ENCODE results near the gene LSM14B.
"Not testable (repeated sequence)": the region's sequence is repeated elsewhere in the genome, so short reads cannot be mapped to it uniquely, and the experiment has no call there.

Gene LSM14B

DNA sequence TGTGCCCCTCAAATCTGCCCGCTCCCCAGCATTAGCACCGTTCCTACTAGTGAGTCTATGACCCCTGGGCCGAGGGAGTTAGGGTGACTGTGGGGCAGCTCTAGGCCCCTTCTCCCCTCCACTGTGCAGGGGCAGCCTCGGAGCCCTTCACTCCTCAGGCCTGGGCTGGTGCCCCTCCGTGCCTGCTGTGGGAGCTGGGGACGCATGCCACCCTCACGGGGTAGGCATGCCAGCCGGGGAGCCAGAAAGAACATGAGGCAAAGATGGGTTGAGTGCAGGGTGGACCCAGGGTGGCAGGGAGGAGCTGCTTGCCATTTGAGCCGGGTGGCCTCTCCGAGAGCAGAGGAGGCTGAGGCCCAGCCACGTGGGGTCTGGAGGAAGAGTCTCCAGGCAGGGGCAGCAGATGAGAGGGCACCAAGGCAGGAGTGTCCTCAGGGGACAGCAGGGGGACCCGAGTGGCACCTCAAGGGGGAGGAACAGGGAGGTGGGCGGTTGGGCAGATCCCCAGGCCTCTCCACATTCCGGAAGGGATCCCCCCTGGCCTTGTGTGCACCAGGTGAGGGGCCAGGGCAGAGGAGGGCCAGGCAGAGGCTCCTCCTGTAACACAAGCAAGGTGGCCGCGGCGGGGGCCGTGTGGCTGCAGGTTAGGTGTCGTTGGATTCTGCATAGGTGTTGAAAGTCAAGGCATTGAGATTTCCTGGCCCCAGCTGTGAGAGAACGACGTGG, 18.6 kb upstream of the LSM14B start:
- ATAC-seq (no peak), DNase-seq (ENCODE audit: low spot score in 2 of 2) (no peak)
- Mint-ChIP-seq H3K27ac (no peak overlapping the region), H3K4me1 (no peaks in the 10 kb centered on the region), H3K9me3 (peaks cover 32% of the 10 kb centered on the region), H3K4me3 (no peak overlapping the region), H3K36me3 (no peaks in the 10 kb centered on the region)

DNA sequence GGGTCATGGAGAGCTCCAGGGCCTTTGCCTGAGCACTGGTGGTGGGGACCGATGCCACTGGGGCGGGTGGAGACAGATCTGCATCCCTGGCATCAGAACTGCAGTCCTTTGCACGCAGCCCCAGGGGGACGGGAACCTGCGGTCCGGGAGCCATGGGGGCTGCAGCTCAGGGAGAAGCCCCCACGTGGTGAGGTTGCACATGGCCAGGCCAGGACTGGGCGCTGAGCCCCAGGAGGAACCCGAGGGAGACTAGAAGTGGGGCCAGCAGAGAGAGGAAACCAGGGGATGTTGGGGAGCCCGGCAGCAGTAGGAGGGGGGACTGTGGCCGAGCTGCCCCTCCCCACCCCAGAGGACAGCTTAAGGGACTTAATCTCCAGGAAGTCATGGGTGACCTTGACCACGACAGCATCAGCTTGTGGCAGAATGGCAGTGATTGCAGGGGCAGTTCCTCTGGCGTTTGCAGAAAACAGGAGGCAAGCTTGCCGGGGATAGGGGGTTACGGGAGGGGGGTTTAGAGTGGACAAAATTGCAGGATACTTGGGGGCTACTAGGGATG, 18.0 kb upstream of the LSM14B start:
- no peak for ATAC-seq
- H3K4me3 Mint-ChIP-seq: no peak overlapping the region
- no peaks in the 10 kb centered on the region for H3K4me1 Mint-ChIP-seq
- no peak for DNase-seq (ENCODE audit: low spot score in 2 of 2)
- peaks cover 35% of the 10 kb centered on the region for H3K9me3 Mint-ChIP-seq
- no peaks in the 10 kb centered on the region for H3K36me3 Mint-ChIP-seq
- no peak overlapping the region for H3K27ac Mint-ChIP-seq

DNA sequence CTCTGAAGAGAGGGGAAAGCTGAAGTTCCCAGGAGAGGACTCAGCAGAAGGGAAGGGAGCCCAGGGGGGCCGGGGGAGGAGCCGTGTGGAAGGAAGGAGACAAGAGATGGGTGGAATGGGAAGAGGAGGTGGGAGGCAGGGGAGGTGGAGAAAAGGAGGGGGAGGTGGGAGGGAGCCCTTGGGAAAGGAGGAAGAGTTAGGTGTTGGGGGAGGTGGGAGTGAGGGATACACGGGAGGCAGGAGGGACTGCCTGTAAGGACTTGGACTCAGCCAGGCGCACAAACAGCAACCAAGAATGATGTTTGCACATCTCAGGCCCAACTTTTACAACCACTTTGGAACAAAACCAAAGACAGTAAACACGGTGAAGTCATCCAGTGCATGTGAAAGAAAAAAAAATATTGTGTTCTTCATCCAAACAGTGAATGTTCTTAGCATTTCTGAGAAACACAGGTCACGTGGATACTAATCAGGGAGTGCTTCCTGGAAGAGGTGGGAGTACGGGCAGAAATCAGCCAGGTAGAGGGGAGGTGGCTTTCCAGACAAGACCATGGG, 17.4 kb upstream of the LSM14B start:
- peaks cover 37% of the 10 kb centered on the region for H3K9me3 Mint-ChIP-seq
- DNase-seq (ENCODE audit: low spot score in 2 of 2) (no peak), ATAC-seq (no peak)
- no peak overlapping the region for H3K27ac Mint-ChIP-seq
- H3K4me1 Mint-ChIP-seq: no peaks in the 10 kb centered on the region
- H3K36me3 Mint-ChIP-seq: no peaks in the 10 kb centered on the region
- H3K4me3 Mint-ChIP-seq: no peak overlapping the region

DNA sequence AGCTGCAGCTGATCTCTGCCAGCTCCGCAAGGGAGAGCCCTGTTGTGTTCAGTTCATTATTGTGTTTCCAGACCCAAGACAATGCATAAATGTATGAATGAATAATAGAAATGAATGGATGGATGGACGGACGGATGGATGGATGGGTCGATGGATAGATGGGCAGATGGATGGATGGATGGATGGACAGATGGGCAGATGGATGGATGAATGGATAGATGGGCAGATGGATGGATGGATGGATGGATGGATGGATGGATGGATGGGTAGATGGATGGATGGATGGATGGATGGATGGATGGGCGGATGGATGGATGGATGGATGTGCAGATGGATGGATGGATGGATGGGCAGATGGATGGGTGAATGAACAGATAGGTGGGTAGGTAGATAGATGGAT, 16.7 kb upstream of the LSM14B start:
- no peak overlapping the region for H3K4me3 Mint-ChIP-seq
- ATAC-seq (no peak), DNase-seq (ENCODE audit: low spot score in 2 of 2) (no peak)
- no peaks in the 10 kb centered on the region for H3K36me3 Mint-ChIP-seq
- no peaks in the 10 kb centered on the region for H3K4me1 Mint-ChIP-seq
- peaks cover 39% of the 10 kb centered on the region for H3K9me3 Mint-ChIP-seq
- no peak overlapping the region for H3K27ac Mint-ChIP-seq

DNA sequence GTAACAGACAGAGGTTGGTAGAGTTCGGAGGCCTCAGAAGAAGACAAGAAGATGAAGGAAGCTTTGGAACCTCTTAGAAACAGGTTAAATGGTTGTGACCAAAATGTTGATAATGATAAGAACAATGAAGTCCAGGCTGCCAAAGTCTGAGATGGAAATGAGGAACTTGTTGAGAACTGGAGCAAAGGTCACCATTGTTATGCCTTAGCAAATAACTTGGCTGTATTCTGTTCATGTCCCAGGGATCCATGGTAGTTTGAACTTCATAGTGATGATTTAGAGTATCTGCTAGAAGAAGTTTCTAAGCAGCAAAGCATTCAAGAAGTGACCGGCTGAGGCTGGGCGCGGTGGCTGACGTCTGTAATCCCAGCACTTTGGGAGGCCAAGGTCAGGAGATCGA, 11.1 kb upstream of the LSM14B start:
- Mint-ChIP-seq H3K4me3 (no peak overlapping the region), H3K36me3 (peaks cover 5% of the 10 kb centered on the region), H3K9me3 (peaks cover 27% of the 10 kb centered on the region), H3K4me1 (no peaks in the 10 kb centered on the region), H3K27ac (no peak overlapping the region)
- DNase-seq (ENCODE audit: low spot score in 2 of 2) (no peak), ATAC-seq (no peak)

DNA sequence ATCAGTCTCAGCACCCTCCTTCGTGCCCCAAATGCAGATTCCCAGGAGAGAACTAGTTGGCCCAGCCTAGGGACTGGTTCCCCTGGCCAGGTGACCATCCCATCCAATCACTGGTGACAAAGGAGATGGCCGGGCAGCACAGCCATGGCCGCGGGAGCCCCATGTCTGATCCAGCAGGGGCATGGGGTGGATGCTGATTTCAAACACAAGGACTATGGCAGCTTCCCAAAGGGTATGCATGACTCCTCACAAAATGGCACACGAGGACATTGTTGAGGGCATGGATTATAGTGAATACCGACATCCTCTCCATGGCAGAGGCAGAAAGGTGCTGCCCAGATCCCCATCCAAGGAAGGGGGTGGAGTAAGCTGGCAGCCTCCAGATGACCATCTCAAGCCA, 9.9 kb upstream of the LSM14B start:
- Mint-ChIP-seq H3K4me3 (no peak overlapping the region), H3K9me3 (peaks cover 23% of the 10 kb centered on the region), H3K36me3 (peaks cover 5% of the 10 kb centered on the region), H3K4me1 (peaks cover 4% of the 10 kb centered on the region), H3K27ac (no peak overlapping the region)
- no peak for DNase-seq (ENCODE audit: low spot score in 2 of 2)
- ATAC-seq: no peak

DNA sequence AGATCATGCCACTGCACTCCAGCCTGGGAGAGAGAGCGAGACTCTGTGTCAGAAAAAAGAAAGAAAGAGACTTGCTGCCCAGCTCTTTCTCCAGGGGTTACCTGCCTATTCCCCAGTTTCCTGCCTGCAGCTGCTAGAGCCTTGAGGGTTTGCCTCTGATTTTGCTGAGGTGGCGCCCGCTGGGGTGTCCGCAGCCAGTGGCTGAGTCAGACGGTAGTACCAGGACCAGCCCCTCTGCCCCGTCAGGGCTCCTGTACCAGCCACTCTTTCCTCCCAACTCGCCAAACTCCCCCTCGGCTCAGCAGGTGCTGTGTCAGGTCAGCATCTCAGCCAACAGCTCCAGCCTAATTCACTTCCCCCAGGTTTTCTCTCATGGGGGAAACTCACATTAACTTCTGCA, 7.4 kb upstream of the LSM14B start:
- ATAC-seq: no peak
- Mint-ChIP-seq H3K36me3 (peaks cover 5% of the 10 kb centered on the region), H3K27ac (no peak overlapping the region), H3K4me1 (peaks cover 24% of the 10 kb centered on the region), H3K9me3 (peaks cover 8% of the 10 kb centered on the region), H3K4me3 (no peak overlapping the region)
- DNase-seq (ENCODE audit: low spot score in 2 of 2): no peak

DNA sequence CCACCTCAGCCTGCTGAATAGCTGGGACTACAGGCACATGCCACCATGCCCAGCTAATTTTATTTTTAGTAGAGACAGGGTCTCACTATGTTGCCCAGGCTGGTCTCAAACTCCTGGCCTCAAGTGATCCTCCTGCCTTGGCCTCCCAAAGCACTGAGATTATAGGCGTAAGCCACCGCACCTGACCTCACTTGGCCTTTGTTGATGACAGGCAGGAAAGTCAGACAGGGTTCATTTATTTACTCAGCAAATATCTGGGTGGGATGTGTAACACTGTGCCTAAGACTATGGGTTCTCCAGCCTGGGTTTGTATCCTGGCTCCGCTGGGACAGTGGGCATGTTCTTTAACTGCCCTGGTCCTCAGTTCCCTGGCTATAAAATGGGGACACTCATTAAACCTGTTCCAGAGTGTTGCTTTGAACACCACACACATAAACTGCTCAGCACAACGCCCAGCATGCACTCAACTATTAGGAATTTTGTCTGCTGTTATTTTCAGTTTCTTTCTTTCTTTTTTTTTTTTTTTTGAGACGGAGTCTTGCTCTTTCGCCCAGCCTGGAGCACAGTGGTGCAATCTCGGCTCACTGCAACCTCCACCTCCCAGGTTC, 6.4 kb upstream of the LSM14B start:
- not testable (repeated sequence) for H3K4me3 Mint-ChIP-seq; H3K27ac Mint-ChIP-seq; ATAC-seq; DNase-seq (ENCODE audit: low spot score in 2 of 2); H3K36me3 Mint-ChIP-seq; H3K9me3 Mint-ChIP-seq
- peaks cover 25% of the 10 kb centered on the region for H3K4me1 Mint-ChIP-seq

DNA sequence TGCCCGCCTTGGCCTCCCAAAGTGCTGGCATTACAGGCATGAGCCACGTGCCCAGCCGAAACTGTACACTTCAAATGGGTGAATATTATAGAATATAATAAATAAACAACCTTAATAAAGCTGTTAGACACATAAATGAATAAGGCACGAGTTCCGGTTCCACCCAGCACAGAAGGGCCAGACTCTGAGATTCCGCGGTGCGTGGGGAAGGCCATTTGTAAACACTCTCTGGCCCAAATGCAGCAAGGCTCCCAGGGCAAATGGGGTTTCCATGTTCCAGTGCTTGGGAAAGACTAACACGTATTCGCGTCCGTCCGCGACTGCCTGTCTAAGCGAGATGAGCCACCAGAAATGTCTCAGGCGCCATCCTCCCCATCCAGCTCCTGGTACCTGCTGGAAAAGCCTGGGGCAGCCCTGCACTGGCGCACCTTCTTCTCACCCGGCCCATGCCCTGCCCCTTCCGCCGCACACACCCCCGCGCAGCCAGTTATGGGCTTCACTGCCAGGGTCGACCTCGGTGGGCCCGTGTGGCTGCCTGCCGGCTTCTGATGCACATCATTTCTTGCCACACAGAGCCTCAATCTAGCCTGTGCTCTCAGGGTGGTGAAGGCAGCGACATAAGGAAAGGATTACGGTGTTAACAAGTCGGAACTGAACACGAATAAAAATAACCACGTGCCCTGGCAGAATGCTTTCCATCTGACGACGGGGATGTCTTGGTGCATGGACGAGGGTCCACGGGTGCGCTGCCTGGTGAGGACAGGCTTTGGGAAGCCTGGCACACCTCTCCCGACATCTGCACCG, 5.5 kb upstream of the LSM14B start:
- Mint-ChIP-seq H3K27ac (no peak overlapping the region), H3K9me3 (no peaks in the 10 kb centered on the region), H3K4me3 (no peak overlapping the region), H3K36me3 (peaks cover 9% of the 10 kb centered on the region), H3K4me1 (peaks cover 30% of the 10 kb centered on the region)
- no peak for ATAC-seq
- no peak for DNase-seq (ENCODE audit: low spot score in 2 of 2)

DNA sequence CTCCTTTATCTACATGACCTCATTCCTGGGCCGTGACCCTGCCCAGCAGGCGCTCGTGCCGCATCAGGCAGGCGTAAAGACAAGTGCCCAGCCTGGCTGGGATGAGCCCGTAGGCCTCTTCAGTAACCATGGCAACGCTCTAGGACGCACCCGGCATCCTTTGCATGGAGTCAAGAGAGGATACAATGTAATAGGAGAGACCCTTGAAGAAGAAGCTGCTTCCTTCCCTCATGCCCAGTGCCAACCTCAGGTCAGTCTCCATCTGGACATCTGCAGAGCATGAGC, 5.0 kb upstream of the LSM14B start:
- H3K4me3 Mint-ChIP-seq: no peak overlapping the region

DNA sequence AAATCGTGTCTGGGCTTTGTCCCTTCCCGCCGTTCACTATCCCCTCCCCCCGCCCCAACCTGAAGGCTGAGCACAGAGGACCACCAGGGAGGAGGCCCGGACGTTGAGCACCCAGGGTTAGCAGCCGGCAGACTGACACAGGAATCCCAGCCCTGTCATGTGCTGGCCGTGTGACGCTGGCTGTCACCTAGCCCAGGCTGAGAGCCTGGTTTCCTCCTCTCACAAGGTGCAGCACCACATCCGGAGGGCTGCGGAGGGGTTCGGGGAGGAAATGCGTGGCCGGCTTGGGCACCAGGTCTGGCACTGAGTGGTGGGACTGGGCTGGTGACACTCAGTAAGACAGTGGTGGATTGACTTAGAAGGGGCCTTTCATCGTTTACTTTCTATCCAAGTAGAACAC, 4.6 kb upstream of the LSM14B start:
- Mint-ChIP-seq H3K9me3 (no peaks in the 10 kb centered on the region), H3K4me1 (peaks cover 30% of the 10 kb centered on the region), H3K36me3 (peaks cover 9% of the 10 kb centered on the region), H3K4me3 (no peak overlapping the region), H3K27ac (peak overlapping the region; percentile 48)
- DNase-seq (ENCODE audit: low spot score in 2 of 2) (peak; percentile 42 to 72), ATAC-seq (peak; percentile 59)

More for the DNA sequence above, 5.0 kb upstream of the LSM14B start:
- Mint-ChIP-seq H3K27ac (no peak overlapping the region), H3K36me3 (peaks cover 9% of the 10 kb centered on the region), H3K9me3 (no peaks in the 10 kb centered on the region), H3K4me1 (peaks cover 30% of the 10 kb centered on the region)
- DNase-seq (ENCODE audit: low spot score in 2 of 2): no peak
- no peak for ATAC-seq

DNA sequence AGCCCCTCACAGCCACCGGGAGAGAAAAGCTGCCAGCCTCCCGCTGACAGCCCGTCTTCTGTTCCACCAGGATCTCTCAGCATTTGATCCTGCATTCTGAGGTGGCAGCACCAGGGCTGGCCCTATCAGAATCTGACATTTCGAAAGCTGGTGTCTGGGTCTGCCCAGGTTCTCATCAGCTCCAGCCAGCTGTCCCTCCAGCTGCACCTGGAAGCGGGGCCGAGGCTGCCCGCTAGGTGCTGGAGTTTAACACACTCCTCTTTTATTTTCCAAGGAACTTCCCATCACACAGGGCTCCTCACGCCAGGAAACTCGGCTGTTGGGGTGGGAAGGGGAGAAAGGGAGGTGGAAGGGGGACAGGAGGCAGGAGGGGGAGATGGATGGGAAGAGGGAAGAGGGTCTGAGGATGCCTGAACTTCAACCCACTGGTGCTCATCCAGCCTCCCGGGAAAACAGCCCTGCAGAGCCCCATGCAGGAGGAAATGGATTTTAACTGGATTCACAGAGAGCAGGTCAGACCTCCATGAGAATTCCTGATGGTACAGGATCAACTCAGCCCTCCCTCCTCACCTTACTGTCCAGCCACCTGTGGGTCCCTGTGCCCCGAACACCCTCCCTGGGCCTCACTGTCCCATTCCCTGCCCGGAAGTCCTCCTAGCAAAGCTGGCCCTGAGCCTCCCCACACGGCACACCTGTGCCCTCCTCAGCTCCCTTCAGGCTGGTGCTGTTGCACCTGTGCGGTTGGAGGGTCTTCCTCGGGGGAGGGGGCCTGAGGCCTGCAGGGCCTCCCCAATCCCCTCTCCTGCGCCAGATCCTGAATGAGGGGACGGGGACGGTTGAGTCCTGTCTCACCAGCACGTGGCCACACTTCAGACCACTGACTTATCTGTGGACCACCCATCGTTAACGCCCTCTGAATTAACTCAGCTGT, 3.9 kb upstream of the LSM14B start:
- H3K9me3 Mint-ChIP-seq: no peaks in the 10 kb centered on the region
- peak overlapping the region; percentile 48 for H3K27ac Mint-ChIP-seq
- no peak for ATAC-seq
- no peak for DNase-seq (ENCODE audit: low spot score in 2 of 2)
- peaks cover 32% of the 10 kb centered on the region for H3K4me1 Mint-ChIP-seq
- no peak overlapping the region for H3K4me3 Mint-ChIP-seq
- H3K36me3 Mint-ChIP-seq: peaks cover 9% of the 10 kb centered on the region

DNA sequence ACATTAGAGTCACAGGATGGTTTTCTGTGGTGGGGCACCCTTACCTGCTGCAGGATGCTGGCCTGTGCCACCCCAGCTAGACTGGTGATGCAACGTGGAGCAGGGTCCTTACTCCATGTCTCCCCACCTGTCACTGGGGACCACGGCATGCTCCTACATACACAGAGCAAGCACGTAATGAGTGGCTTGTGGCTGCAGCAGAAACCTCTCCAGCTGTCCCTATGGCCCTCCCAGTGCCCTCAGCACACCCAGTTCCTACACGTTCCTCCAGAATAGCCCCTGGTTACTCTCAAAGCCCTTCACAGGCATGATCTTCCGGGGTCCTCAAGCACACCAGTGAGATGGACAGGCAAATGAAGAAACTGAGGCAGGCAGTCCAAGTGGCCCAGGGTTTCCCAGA, 3.2 kb upstream of the LSM14B start:
- Mint-ChIP-seq H3K4me1 (peaks cover 40% of the 10 kb centered on the region), H3K36me3 (peaks cover 9% of the 10 kb centered on the region), H3K9me3 (no peaks in the 10 kb centered on the region), H3K27ac (no peak overlapping the region), H3K4me3 (no peak overlapping the region)
- ATAC-seq (no peak), DNase-seq (ENCODE audit: low spot score in 2 of 2) (no peak)

DNA sequence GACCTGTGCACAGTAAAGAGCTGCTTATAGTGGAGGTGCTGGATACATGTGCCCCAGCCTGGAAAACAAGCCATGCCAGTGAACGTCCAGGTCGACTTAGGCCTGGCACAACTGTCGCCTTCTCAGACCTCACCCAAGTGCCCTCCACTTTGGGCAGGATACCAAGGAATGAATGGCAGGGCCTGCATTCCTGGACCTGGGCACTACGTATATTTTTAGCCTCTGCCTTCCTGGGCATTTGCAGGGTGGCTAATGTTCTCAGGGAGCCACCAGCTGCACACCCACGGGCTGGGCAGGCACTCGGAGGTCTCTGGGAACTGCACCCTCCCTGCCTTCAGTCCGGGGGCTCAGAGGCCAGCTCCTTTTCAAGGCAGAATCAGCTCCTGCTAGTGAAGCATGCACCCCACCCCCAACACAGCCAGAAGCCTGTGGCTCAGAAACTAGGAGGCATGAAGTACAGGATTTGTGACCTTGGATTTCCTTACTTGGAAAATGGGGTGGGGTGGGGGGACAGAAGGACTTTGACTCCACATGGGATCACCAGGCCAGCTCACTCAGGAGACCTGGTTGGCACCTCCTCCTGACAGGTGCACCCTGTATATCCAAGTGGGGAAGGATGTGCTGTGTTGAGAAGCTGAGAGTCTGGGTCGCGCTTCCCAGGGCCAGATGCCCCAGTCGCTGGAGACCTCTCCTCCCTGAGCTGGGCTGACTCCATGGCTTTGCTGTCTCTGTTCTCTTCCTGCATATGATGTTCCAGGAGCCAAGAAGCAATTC, 2.5 kb upstream of the LSM14B start:
- no peak overlapping the region for H3K27ac Mint-ChIP-seq
- H3K4me3 Mint-ChIP-seq: peak overlapping the region; percentile 10

More for the DNA sequence above, 2.5 kb upstream of the LSM14B start:
- Mint-ChIP-seq H3K4me1 (peaks cover 44% of the 10 kb centered on the region), H3K36me3 (peaks cover 15% of the 10 kb centered on the region), H3K9me3 (no peaks in the 10 kb centered on the region)
- no peak for ATAC-seq
- no peak for DNase-seq (ENCODE audit: low spot score in 2 of 2)

All from stimulated activated effector memory CD8-positive, alpha-beta T cell treated with anti-CD3 and anti-CD28 coated beads, Interleukin-12 subunit alpha, Interleukin-12 subunit beta, amount 100 ng/mL, for 72 hours (primary cell).